Aorta (tissue), 5 donors: Measurements from ENCODE around the gene EDDM13. TPM values are rescaled to one million over a fixed set of nuclear protein-coding genes. Genes with fewer than 3 reads are reported as not detected.
A peak's percentile ranks its signal among the peaks of the same experiment; 100 is the strongest.
"Not testable (repeated sequence)": the region's sequence is repeated elsewhere in the genome, so short reads cannot be mapped to it uniquely, and the experiment has no call there.

Source experiments
- ATAC-seq: fragments of 200-7000 bp; cut with Tn5 transposase; one replicate; pipeline ENCODE4 v1.9.1; 2022; ENCODE audit warnings: moderate library complexity; ENCODE audit not compliant: low FRiP score
- DNase-seq, 2 donors: peaks; one replicate each; pipeline ENCODE4 v3.0.0-alpha.2; 2020
- H3K27ac ChIP-seq, 2 donors: one replicate each; pipeline ENCODE4 v1.5.1; 2013; ENCODE audit warnings: low read length in 2 of 2, mild to moderate bottlenecking in 2 of 2, moderate library complexity in 2 of 2, control low read depth in 1 of 2, inconsistent platforms in 1 of 2, low read depth in 1 of 2
- H3K27me3 ChIP-seq, 2 donors: one replicate each; pipeline ENCODE4 v1.6.1; 2013; ENCODE audit warnings: control low read depth in 1 of 2, low read length in 1 of 2, mild to moderate bottlenecking in 1 of 2, moderate library complexity in 1 of 2; ENCODE audit not compliant: insufficient read depth in 2 of 2, control insufficient read depth in 1 of 2
- H3K36me3 ChIP-seq, 2 donors: one replicate each; pipeline ENCODE4 v1.6.1; 2013; ENCODE audit warnings: control low read depth in 1 of 2, low read length in 1 of 2, mild to moderate bottlenecking in 1 of 2; ENCODE audit not compliant: insufficient read depth in 2 of 2, control insufficient read depth in 1 of 2
- H3K4me1 ChIP-seq, 2 donors: one replicate each; pipeline ENCODE4 v1.6.1; 2013; ENCODE audit warnings: low read length in 2 of 2, control low read depth in 1 of 2, mild to moderate bottlenecking in 1 of 2, moderate library complexity in 1 of 2; ENCODE audit not compliant: insufficient read depth in 2 of 2, control insufficient read depth in 1 of 2
- H3K4me3 ChIP-seq, 2 donors: one replicate each; pipeline ENCODE4 v1.5.1; 2013; ENCODE audit warnings: low read length in 2 of 2, control low read depth in 1 of 2, mild to moderate bottlenecking in 1 of 2
- H3K9me3 ChIP-seq: one replicate; pipeline ENCODE4 v1.6.1; 2013; ENCODE audit warnings: mild to moderate bottlenecking, low read length; ENCODE audit not compliant: control insufficient read depth
- WGBS, 2 donors: extraction: QIAGEN DNeasy Blood & Tissue Kit; methylation state at CpG; one replicate each; pipeline ENCODE4 v1.1.7; 2013; 5-methylcytosine and 5-hydroxymethylcytosine counted together
- intact Hi-C, 2 donors: fragments of 100-400 bp; cut with DNase I; formaldehyde crosslinking; loops; one replicate each; pipeline versions ENCODE4 v1.14.2 to v1.15.0; 2022
- polyA plus RNA-seq, 2 donors: library from polyadenylated mRNA; stranded (reverse); fragments of 200-250 nt; gene quantifications; one replicate each; pipeline ENCODE4 v1.2.3, GENCODE V29; 2013
- total RNA-seq, 2 donors: library from RNA; stranded (reverse); fragmentation: NEBNext Ultra II Directional; extraction: Animal tissue kit (Norgen Biotek cat#: 25700); gene quantifications; one replicate each; pipeline ENCODE4 v1.2.1, GENCODE V29; 2021
- donor health status: healthy with polysubstance abuse.
- donor health status: Bipolar disorder and iron deficiency.
- donor health status: DM: no; HTN: no; CAD: no.
- donor health status: DM: no; HTN: no; CAD: no.
- donor health status: DM: yes; HTN: yes; CAD: no.

The EDDM13 gene
- total and polyA plus RNA-seq, 4 donors = not detected

DNA sequence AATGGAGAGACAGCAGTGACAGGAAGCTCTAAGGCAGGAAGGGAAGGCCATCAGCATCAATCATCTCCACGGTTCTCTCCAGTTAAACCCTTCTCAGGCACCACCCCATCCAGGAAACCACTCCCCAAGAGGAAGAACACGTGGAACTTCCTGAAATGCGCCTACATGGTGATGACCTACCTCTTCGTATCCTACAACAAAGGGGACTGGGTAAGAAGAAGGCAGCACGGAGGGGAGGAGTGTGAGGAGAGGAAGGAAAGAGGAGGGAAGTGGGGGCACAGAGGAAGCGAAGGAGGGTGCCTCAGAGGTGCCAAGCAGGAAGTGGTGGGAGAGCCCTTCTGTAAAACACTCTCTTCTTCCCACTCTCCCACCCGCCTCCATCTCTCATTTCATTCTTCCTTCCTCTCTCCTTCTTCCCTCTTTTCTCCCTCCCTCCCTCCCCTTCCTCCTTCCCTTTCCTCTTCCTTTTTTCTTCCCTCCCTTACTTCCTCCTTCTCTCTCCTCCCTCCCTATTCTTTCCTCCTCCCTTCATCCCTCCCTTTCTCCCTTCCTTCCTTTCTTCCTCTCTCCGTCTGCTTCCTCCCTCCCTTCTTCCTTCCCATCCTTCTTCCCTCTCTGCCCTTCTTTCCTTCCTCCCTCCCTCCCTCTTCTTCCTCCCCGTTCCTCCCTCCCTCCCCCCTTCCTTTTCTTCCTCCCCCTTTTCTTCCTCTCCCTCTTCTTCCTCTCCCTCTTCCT, 29.5 kb downstream of the EDDM13 start:
- 77 to 78% methylated on average over 9 of the region's 9 CpGs for WGBS, 2 donors
- no peaks in the 10 kb centered on the region for H3K27me3 ChIP-seq
- intact Hi-C loops = no loop called here

DNA sequence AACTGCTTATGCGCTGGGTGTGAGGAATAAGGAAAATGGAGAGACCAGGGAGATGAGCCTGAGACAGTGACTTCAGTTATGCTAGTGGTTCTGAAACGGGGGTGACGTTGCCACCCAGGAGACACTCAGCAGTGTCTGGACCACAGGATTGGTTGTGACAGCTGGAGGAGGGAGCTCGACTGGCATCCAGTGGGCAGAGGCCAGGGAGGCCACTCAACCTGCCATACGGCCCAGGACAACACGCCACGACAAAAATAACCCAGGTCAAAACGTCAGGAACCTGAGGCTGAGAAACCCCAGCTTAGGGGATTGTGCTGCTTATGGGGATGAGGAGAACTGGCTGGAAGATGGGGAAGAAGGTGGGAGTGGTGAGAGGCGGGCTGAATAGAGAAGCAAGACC, 31.7 kb downstream of the EDDM13 start:
- intact Hi-C loops = no loop called here
- no peak for ATAC-seq
- Histone ChIP-seq H3K4me3 (no peak overlapping the region), H3K9me3 (no peaks in the 10 kb centered on the region), H3K36me3 (peaks cover 0 to 3% of the 10 kb centered on the region in 2 donors), H3K4me1 (no peaks in the 10 kb centered on the region), H3K27me3 (no peaks in the 10 kb centered on the region), H3K27ac (no peak overlapping the region)
- 87 to 89% methylated on average over 9 of the region's 9 CpGs for WGBS, 2 donors
- no peak for DNase-seq

More for the DNA sequence above, 29.5 kb downstream of the EDDM13 start:
- DNase-seq (no peak), ATAC-seq (no peak)
- Histone ChIP-seq H3K4me3 (no peak overlapping the region), H3K27ac (no peak overlapping the region), H3K4me1 (no peaks in the 10 kb centered on the region), H3K9me3 (no peaks in the 10 kb centered on the region), H3K36me3 (peaks cover 0 to 3% of the 10 kb centered on the region in 2 donors)

DNA sequence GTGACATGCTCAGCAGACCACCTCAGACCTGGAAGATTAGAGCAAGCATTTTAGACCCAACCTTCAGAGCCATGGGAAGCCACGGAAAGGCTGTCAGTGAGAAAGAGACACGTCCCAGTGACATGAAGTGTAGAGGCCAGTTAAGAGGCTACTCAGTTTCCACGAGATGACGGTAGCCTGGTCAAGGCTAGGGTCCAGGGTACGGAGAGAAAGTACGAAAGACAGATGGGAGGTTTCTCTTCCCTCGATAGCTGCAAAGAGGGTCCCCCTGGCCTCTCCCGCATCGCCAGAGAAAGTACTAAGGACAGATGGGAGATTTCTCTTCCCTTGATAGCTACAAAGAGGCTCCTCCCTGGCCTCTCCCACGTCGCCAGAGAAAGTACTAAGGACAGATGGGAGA, 33.5 kb downstream of the EDDM13 start:
- H3K4me1 ChIP-seq = no peaks in the 10 kb centered on the region
- no peaks in the 10 kb centered on the region for H3K9me3 ChIP-seq
- no peaks in the 10 kb centered on the region for H3K27me3 ChIP-seq
- H3K36me3 ChIP-seq = peaks cover 4 to 5% of the 10 kb centered on the region in 2 donors
- no peak overlapping the region for H3K27ac ChIP-seq
- no peak overlapping the region for H3K4me3 ChIP-seq
- ATAC-seq (no peak), DNase-seq (no peak)
- intact Hi-C loops = no loop called here
- WGBS, 2 donors = 93 to 94% methylated on average over 9 of the region's 11 CpGs

DNA sequence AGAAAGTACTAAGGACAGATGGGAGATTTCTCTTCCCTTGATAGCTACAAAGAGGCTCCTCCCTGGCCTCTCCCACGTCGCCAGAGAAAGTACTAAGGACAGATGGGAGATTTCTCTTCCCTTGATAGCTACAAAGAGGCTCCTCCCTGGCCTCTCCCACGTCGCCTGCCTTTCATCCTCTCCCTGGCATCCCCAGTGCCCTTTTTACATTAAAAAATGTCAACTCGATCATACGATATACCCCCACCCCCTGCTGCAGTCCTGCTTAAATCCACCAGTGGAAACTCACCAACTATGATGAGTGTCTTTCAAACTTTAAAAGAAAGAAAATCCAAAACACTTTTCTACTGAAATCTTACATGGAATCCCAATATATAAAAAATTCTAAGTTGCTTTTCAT, 34.5 kb downstream of the EDDM13 start:
- intact Hi-C loops, H3K27me3 ChIP-seq, H3K4me3 ChIP-seq, DNase-seq, H3K9me3 ChIP-seq, H3K36me3 ChIP-seq, H3K27ac ChIP-seq, ATAC-seq, H3K4me1 ChIP-seq: not testable (repeated sequence)
- WGBS, 2 donors = 88 to 90% methylated on average over 6 of the region's 6 CpGs

DNA sequence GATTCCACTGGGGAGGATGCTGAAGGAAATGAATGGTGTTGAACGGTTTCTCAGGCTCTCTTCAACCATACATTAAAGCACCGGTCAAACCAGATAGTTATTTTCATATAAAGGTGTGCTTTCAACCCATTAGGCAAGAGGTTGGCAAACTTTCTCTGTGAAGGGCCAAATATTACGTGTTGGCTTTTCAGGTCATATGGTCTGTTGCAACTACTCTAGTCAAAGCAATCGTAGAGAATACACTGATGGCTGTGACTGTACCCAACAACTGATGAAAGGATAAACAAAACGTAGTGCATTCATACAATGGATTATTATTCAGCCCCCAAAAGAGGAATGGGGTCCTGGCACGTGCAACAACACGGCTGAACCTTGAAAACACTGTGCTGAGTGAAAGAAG, 36.2 kb downstream of the EDDM13 start:
- H3K27ac ChIP-seq = no peak overlapping the region
- no peaks in the 10 kb centered on the region for H3K9me3 ChIP-seq
- no peak for DNase-seq
- intact Hi-C loops = no loop called here
- WGBS, 2 donors = 93% methylated on average over 7 of the region's 7 CpGs
- ATAC-seq = no peak
- H3K36me3 ChIP-seq = peaks cover 4 to 5% of the 10 kb centered on the region in 2 donors
- no peak overlapping the region for H3K4me3 ChIP-seq
- no peaks in the 10 kb centered on the region for H3K27me3 ChIP-seq
- H3K4me1 ChIP-seq = no peaks in the 10 kb centered on the region

DNA sequence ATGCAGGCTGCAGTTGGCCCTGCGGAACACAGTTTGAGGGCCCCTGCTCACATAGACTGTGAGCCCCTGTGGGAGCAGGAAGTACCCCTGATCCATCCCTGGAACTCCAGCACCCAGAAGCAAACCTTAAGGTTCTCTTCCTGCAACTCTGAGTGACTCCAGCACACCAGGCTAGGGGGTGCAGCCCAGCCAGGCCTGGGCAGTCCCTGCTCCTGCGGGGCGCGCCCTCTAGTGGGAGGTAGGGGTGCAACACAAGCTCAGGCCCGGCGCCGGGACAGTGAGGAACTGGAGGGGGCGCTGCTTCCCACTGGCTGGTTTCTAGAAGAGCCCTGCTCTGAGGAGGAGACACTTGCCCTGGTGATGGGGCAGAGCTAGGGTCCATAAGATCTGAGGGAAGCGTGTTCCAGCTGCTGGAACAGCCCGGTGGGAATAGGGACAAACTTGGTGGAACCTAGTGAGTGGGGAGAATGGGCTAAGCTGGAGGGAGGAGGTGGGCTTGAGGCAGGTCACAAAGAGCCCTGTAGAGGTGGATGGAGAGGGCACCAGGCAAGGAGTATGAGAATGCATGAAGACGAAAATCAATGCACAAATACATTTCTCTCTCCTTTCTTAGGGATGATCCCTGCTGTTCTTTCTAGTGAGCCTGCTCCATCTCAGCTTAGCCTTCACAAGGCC, 37.1 kb downstream of the EDDM13 start:
- no peak overlapping the region for H3K27ac ChIP-seq
- H3K9me3 ChIP-seq = no peaks in the 10 kb centered on the region
- H3K27me3 ChIP-seq = no peaks in the 10 kb centered on the region
- DNase-seq = peak; percentile 57 to 87
- no peaks in the 10 kb centered on the region for H3K4me1 ChIP-seq
- WGBS, 2 donors = 68 to 75% methylated on average over 11 of the region's 11 CpGs
- ATAC-seq = no peak
- H3K4me3 ChIP-seq = no peak overlapping the region
- peaks cover 4 to 5% of the 10 kb centered on the region in 2 donors for H3K36me3 ChIP-seq
- intact Hi-C loops = loop anchor here in 1 of 2 donors (10.0 kb wide), 2 partner anchors 165 to 205 kb away; partner anchors contain the start of gene ZNF444

DNA sequence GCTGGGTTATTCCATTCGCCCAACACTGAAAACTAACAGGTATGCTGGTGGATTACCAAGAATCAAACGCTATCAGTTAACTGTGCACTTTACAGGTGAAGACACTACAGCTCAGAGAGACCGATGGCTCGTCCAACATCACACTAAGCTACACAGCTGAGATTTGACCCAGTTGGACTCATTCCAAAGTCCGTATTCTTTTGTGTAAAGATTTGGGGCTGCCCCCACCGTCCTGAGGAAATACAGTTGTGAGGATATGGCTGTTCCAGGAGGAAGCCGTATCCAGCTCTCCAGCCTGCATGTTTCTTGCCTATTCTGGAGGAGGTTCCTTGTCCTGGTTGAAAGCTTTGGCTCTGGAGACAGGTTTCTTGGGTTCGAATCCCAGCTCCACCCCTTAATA, 37.9 kb downstream of the EDDM13 start:
- Histone ChIP-seq H3K27me3 (no peaks in the 10 kb centered on the region), H3K9me3 (no peaks in the 10 kb centered on the region), H3K27ac (no peak overlapping the region), H3K36me3 (peaks cover 3 to 4% of the 10 kb centered on the region in 2 donors), H3K4me3 (no peak overlapping the region), H3K4me1 (no peaks in the 10 kb centered on the region)
- DNase-seq (no peak), ATAC-seq (no peak)
- WGBS, 2 donors = 83% methylated on average over 8 of the region's 8 CpGs
- intact Hi-C loops = loop anchor here in 1 of 2 donors (10.0 kb wide), 2 partner anchors 166 to 206 kb away; partner anchors contain the start of gene ZNF444

DNA sequence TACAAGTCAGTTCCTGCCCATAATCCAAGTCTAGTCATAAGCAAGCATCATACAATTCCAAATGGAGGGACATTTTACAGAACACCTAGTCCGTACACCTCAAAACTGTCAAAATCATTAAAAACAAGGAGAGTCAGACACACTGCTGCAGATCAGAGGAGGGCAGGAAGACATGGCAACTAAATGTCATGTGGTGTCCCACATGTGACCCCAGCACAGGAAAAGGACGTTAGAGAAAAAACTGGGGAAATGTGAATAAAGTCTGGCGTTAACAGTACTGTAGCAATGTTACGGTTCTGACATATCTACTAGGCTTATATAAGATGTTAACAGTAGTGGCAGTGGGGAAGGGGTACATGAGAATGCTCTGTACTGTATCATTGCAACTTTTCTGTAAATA, 39.8 kb downstream of the EDDM13 start:
- Histone ChIP-seq H3K27me3 (no peaks in the 10 kb centered on the region), H3K27ac (no peak overlapping the region), H3K36me3 (peaks cover 3 to 4% of the 10 kb centered on the region in 2 donors), H3K9me3 (no peaks in the 10 kb centered on the region), H3K4me1 (no peaks in the 10 kb centered on the region), H3K4me3 (no peak overlapping the region)
- ATAC-seq = no peak
- intact Hi-C loops = loop anchor here in 1 of 2 donors (10.0 kb wide), 2 partner anchors 168 to 208 kb away; partner anchors contain the start of gene ZNF444
- no peak for DNase-seq
- 83 to 88% methylated on average over 4 of the region's 4 CpGs for WGBS, 2 donors
